ENCODE data around the gene APBA2.

- no peak for TF ChIP-seq CTCF (conservative IDR thresholded peaks at IDR 0.05; ENCODE audit: low read length)
- TF ChIP-seq EZH2phosphoT487 (IDR thresholded peaks at IDR 0.05; ENCODE audit: borderline replicate concordance): no peak
Observed at GRCh38 chr15:29044503-29044901, 158.7 kb downstream of the APBA2 start.
